GM21737 (cell line): ENCODE results near the gene SLC34A3.

Source experiments
- ATAC-seq: cut with Tn5 transposase; IDR thresholded peaks from one replicate; pipeline ENCODE4 v1.9.1; 2021; ENCODE audit warnings: mild to moderate bottlenecking, moderate library complexity; ENCODE audit not compliant: unreplicated experiment

Gene SLC34A3

DNA sequence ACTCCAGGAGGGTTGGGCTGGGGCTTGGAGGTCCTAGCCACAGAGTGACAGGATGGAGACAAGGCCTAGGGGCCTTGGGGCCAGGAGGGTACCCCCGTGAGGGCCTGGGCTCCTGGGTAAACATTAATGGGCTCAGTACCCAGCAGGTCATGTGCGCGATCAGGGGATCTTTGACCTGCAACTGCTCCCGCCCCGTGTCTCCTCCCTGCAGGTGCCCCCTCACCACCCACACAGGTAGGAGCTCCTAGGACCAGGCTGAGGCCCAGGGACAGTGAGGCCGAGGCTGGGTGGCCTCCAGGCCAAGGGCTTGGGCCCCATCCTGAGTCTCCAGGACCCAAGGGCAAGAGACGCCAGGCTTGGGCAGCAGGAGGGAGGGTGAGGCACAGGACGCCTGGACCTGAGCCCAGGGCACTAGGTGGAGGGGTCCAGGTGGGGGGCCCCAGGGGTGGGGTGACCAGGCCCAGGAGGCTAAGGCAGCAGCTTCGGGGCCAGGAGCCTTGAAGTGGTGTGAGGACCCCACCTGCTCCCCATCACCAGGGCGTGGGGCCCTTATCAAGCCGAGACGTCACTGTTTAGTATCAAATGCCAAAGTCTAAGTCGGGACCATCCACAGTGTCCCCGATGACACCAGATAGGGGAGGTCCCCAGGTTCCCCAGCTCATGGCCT lies at the start of gene SLC34A3:
Gene SLC34A3, plus strand, starts transcription at position 197 of the 667 bp plus-strand sequence. CDS start 802 bp downstream, outside the sequence.
- ATAC-seq: no peak

DNA sequence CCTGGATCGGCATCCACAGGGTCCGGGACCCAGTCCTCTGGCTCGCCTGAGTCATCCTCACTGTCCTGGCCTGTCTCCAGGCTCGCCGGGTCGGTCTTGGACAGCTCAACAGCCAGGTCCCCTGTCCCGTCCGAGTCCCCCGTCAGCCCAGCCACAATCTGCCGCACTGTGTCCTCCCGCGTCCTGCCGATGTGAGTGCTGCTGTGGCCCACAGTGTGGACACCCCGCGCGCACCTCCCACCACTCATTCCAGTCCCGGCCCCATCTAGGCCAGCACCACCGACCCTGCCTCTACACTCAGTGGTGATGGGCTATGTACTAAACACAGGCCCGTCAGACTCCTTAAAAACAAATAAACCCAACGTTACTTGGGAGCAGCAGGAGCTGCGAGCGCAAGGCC lies 49.0 kb upstream of the SLC34A3 start:
- no peak for ATAC-seq

DNA sequence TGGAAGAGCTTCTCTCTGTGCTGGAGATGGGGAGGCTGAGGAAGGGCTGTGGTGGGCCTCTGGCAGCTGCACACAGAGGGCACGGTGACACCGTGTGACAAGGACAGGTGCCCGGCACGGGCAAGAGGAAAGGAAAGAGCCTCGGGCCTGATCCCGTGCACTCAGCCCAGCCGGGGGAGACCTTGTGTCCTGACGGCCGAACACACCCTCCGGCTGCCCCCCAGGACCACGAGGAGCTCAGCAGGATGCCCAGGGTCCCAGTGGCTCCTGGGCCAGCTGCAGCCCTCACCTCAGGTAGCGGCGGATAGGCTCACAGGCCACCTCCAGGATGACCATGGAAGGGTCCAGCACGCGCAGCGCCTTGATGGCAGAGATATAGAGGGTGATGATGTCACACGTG lies 47.9 kb upstream of the SLC34A3 start:
- ATAC-seq: no peak

DNA sequence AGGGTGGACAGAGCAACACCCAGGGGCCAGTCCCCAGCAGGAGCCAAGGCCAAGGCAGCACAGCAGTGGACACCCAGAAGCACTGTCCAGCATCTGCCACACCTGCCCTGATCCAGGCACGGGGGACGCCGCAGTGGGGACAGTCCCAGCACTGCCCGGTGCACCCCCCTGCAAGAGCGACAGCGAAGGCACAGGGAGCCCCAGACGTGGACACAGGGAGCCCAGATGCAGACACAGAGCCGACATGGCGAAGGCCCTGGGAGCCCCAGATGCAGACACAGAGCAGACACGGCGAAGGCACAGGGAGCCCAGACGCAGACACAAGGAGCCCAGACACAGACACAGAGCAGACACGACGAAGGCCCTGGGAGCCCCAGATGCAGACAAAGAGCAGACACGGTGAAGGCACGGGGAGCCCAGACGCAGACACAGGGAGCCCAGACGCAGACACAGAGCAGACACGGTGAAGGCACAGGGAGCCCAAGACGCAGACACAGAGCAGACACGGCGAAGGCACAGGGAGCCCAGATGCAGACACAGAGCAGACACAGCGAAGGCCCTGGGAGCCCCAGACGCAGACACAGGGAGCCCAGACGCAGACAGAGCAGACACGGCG lies 46.6 kb upstream of the SLC34A3 start:
- no peak for ATAC-seq

DNA sequence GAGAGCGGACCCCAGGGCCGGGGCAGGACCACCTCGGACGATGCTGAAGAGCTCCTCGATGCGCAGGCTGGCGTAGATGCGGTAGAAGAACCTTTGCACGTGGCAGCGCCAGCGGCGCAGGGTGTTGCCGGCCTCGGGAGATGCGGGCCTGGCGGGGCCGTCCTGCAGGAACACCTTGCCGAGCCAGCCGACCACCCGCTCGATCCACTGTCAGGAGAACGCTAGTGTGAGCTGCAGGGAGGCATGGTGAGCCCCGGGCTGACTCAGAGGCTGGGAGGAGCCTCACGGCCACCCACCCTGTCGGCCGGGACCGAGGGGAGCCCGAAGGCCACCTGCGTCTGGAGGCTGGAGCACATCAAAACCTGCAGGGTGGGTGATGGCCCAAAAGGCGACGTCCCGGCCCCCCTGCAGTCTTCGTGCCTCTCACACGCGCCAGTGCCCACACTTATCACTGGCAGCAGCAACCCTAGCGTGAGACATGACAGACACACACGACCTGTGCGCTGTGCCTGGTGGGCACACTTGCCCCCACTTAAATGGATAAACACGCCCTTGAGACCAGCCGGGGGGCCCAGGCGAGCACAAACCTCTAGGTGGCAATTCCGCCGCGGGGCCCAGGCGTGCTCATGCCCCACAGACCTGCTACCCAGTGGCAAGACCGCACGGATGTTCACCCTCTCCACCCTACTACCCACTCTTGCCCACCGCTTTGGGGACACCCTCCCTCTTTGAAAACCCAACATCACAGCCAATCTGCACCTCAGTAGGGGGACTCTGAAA lies 45.6 kb upstream of the SLC34A3 start:
- ATAC-seq: no peak

DNA sequence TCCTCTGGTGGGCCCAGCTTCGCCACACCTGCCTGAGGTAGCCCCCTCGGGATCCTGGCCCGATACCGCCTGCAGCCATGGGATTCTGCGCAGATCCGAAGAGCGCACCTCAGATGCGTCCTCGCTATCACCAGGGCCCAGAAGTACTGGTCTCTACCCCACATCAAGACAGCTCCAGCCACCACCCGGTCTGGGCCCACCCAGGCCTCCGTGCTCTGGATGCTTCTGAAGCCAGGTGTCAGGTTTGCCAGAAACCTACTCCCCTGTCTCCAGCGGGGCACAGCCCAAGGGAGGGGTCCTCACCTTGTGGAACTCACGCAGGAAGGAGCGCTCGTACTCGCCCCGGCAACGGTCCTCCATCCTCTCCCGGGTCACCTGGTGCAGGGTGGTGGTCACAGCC lies 44.8 kb upstream of the SLC34A3 start:
- ATAC-seq: no peak

DNA sequence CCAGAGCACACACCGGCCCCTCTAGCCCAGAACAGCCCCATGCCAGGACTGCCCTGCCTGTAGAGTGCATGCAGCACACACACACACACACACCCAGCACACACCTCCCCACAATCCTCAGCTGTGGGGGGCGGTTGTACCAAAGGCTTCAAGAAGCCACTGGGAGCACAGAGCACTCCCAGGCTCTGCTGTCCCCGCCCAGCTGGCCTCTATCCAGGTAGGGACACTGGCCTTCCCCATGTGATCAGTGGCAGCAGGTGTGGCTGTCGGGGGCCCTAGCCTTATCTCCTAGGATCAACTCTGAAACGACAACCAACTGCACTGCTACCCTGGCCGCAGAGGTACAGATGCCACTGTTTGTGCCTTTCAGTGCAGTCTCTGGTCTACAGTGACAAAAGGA lies 44.3 kb upstream of the SLC34A3 start:
- ATAC-seq: no peak

DNA sequence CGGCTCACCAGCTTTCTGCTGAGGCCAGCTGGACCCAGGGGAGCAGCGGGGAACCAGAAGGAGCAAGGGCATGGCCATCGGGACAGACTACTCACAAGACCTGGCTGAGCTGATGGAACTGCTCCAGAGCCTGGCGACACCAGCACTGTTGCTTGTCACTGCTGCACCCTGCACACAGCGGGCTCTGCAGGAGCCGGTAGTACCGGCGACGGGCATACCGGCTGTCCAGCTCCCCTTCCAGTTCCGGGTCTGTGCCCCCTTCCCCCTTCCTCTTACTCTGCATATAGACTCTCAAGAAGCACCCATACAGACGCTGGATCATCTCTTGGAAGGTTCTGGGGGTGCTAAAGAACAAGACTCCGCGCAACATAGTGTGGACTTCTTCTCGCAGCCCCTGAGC lies 43.3 kb upstream of the SLC34A3 start:
- no peak for ATAC-seq

DNA sequence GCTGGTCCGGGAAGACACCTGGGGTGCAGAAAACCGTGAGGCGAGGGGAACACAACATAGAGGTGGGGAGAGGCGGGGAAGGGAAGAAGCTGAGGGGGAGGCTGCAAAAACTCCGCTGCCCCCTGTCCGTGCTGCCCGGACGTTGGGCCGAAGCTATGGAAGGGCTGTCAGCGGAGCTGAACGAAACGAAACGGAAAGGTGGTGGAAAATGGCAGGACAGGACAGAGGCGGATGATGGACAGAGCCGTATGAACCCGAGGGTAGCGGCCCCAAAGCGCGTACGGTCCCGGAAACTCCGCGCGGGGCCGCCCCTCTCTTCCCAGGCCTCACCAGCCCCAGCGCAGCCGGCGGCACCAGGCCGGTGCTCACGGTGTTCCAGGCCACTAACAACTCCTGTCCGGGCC lies 42.6 kb upstream of the SLC34A3 start:
- no peak for ATAC-seq

DNA sequence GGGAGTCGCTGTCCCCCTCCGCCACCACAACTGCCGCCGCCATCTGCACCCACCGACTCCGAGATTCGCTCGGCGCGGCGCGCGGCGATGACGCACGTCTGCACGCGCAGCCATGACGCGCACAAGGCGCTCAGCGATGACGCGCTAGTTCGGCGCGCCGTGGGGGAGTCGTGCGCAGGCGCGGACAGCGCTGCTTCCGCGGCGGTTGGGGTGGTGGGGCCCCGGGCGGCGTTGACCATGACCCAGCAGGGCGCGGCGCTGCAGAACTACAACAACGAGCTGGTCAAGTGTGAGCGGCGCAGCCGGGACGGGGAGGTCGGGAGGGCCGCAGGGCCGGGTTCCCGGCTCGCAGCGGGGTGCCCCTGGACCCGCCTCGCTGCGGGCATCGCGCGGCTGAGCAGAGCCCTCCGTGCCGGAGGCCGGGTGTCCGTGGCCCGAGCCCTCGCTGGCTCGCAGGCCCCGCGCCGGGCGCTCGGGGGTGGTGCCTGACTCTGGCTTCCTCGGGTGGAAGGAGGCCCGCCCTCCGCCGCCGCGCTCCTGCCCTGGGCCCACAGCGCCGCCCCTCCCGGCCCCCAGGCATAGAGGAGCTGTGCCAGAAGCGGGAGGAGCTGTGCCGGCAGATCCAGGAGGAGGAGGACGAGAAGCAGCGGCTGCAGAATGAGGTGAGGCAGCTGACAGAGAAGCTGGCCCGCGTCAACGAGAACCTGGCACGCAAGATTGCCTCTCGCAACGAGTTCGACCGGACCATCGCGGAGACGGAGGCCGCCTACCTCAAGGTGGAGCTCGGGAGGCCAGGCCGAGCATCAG lies 42.0 kb upstream of the SLC34A3 start, which contains the start of the genes ANAPC2 and SSNA1:
Gene ANAPC2, minus strand, starts transcription at position 71 of the 807 bp plus-strand sequence. Its CDS starts 28 bp downstream, at position 43.
Gene SSNA1, plus strand, starts transcription at position 187 of the 807 bp plus-strand sequence. Its CDS starts 51 bp downstream, at position 238.
- peak; percentile 66 for ATAC-seq

DNA sequence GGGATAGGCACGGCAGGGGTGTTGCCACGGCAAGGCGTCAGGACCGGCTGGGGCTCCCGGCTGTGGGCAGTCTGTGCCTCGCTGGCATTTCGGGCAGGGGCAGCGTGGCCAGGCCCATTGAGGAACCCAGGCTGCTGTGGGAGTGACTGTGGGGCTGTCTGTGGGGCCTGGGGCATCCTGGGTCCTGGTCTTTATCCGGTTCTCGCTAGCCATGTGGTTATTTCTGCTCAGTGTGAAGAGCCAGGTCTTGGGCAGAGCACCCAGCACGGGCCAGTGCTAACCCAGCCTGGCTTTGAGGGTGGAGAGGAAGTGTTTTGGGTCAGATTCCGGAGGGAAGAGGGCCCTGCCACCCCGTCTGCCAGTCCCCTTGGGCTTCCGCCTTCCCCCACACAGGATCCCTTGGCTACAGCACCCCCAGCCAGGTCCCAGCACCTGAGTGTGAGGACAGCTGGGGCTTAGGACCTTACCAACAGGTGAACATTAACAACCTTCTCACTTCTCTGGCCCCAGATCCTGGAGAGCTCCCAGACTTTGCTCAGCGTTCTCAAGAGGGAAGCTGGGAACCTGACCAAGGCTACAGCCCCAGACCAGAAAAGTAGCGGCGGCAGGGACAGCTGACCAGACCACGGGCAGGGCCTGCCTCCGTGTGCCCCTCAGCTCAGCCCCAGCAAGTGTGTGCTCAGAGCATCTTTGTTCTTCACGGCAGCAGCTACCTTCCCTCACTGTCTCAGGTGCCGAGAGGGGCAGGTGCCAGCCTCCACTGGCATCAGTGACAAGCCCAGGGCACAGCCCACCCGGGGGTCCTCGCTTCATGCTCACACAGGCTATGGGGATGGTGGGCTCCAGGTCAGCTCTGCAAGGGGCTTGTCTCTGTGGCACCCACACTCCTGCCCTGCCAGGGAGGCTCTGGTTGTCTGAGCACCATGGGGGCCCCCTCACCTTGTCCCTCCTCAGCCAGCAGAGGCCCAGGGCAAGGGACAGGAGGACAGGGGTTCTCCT lies 41.1 kb upstream of the SLC34A3 start:
- ATAC-seq: no peak

DNA sequence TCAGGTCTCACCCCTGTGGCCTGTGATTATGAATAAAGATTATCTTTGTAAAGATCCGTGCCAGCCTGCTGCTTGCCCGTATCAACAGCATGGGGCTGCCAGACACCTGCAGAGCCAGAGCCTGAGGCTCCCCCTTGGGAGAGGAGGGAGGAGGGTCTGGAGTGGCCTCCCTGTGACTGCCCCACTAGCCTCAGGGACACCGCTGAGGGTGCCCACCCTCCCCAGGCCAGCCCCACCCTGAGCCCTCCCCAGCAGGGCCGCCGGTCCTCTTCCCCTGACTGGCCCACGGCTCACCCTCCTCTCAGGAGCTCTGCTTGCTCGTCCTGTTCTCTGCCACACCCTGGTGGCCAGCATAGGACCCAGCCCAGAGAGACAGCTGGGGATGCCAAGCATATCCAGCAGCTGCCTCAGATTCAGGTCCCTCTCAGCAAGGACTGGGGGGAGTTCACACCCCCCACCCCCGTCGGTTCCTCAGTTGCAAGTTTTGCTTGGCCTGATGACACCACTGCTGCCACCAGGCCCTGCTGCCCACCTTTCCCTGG lies 40.3 kb upstream of the SLC34A3 start:
- no peak for ATAC-seq

DNA sequence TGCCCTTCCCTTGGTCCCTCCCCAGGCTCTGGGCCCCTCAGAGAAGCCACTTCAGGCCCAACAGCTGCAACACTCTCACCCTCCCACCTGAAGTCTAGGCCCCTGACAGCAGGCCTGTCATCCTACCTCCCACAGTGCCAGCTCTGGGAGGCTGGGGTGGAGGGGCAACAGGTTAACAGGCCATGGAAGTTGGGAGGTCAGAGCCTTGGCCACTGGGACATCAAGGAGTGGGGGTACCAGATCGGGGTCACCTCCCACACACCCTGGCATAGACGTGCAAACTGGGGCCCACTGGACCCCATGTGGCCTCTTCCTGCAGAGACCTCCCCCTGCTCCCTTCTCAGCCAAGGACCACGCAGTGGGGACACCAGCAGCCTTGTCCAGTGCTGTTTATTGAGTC lies 39.5 kb upstream of the SLC34A3 start:
- ATAC-seq: no peak

DNA sequence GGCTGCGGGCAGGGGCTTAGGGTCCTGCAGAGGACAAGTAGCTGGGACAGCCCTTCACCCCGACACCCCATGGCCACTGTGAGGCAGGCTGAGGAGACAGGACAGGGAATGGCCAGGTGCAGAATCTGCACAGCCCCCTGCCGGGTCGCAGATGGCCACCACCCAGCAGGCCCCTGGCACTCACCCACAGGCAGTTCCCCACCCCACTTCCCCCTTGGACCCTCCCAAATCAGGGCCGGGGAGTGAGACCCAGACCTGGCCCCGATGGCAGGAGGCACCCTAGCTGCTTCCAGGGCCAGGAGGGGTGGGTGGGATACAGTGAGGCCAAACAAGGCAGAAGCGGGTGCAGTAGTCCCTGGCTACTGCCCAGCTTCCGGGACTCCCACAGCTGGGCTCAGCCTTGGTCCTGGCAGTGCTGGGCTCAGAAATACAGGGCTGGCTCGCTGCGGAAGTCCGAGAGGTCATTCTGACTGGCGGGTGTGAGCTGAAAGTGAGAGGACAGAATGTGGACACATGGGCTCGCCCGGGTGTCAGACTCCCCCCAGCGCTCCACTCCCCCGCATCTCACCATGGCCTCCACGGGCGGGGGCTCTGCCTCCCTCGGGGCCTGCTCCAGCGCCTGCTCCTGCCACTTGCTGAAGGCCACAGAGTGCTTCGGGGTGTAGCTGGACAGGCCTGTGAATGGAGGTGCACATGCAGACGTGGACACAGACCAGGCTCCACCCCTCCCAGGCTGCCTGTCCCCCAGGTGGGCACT lies 38.8 kb upstream of the SLC34A3 start:
- no peak for ATAC-seq

DNA sequence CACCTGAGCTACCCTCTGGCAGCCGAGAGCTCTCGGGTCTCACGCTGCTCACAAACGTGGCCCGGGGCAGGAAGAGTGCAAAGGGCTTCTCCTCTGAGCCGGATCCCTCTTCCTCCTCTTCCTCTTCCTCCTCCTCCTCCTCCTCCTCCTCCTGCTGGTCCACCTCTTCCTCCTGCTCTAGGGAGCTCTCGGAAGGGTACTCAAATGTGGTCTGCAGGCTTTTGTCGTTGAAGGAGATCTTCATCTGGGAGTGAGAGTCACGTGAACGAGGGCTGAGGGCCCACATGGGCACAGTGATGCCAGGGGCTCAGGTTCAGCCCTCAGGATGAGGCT lies 38.3 kb upstream of the SLC34A3 start:
- ATAC-seq: no peak

DNA sequence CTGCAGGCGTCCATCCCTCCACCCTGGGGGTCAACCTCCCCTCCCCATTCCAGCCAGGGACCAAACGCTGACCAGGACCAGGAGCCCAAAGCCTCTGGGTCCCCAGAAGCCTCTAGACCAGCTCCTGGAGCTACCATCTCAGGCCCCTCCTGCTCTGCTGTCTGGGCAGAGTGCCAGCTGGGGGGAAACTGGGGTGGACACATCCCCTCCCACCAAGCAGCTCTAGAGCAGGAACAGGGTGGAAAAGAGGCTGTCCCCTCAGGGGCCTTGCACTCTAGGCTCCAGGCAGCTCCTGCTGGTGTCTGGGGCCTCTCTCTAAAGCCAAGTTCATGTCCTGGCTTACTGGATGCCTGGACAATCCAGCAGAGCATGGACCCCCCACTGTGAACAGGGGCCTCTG lies 37.8 kb upstream of the SLC34A3 start:
- no peak for ATAC-seq

DNA sequence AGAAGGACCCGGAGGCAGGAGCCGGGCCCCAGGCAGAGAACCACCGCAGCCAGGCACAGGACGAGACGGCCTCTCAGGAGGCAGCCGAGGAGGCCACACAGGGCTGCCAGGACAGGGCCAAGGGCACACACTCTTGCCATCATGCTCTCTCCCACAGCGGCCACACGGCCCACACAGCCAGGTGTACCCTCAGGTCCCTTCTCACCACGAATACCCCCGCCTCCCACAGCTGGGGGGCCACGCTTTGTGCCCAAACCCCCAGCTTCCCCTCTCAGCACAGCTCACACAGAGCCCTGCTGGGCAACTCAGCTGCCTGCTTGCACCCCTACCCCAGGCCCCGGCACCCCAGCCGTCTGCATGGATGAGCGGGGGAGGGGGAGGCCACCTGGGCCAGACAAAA lies 36.9 kb upstream of the SLC34A3 start:
- no peak for ATAC-seq

DNA sequence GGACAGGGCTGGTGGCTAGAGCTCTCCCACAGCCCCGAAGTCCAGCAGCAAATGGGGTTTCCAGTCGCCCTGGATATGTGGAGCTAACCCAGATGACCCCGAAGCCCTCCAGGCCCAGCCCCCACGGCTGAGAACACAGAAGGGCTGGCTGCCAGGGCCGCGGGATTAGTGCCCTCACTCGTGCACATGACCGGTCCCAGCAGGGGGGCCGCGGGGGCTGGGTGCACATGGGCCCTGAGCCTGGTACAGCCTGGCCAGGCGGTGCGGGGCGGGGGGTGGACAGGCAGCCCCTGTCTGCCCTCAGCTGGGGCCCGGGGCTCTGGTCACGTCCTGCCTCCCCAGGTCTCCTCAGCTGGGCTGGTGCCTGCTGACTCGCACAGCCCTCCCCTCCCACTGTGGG lies 36.3 kb upstream of the SLC34A3 start:
- no peak for ATAC-seq

DNA sequence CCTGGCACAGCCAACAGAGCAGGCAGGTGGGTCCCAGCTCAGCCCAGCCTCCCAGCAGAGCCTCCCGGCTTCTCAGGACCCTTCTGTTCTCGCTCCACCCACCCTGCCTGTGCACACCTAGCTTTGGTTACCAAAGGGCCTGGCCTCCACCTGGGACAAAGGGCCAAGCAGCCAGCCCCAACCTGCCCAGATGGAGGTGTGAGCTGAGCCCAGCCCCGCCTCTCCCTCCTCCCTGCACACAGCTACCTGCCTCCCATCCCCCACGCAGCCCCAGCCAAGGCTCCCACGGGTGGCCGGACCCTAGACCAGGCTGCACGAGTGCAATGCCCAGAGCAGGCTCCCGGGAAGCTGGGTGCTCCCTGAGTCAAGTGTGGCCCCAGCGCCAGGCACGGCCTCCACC lies 35.8 kb upstream of the SLC34A3 start:
- no peak for ATAC-seq
